Neutrophil (primary cell): ENCODE results near the gene SAP30BP.
"Not testable (repeated sequence)": the region's sequence is repeated elsewhere in the genome, so short reads cannot be mapped to it uniquely, and the experiment has no call there.

Experiments used
- H3K27ac ChIP-seq: fragments of 200-600 bp; sonication (generic); 2 replicates; pipeline ENCODE4 v1.5.1; 2016; ENCODE audit warnings: mild to moderate bottlenecking, moderate library complexity
- H3K27me3 ChIP-seq: fragments of 200-600 bp; sonication (generic); 2 replicates; pipeline ENCODE4 v1.6.0; 2016; ENCODE audit warnings: mild to moderate bottlenecking
- H3K36me3 ChIP-seq: fragments of 200-600 bp; sonication (generic); 2 replicates; pipeline ENCODE4 v1.5.1; 2017
- H3K4me1 ChIP-seq, 2 experiments: fragments of 200-600 bp in 1 of 2; sonication (generic) in 1 of 2; 1 replicate in 1 of 2; 2 replicates in 1 of 2; pipeline versions ENCODE4 v1.5.1 to v1.6.1; 2013 to 2016; ENCODE audit warnings: low read depth in 1 of 2, low read length in 1 of 2, mild to moderate bottlenecking in 1 of 2, moderate library complexity in 1 of 2; ENCODE audit not compliant: control insufficient read depth in 1 of 2, insufficient read depth in 1 of 2
- H3K4me3 ChIP-seq, 2 experiments: fragments of 200-600 bp in 1 of 2; sonication (generic) in 1 of 2; 1 replicate in 1 of 2; 2 replicates in 1 of 2; pipeline ENCODE4 v1.5.1; 2013 to 2016; ENCODE audit warnings: low read depth in 1 of 2, low read length in 1 of 2, mild to moderate bottlenecking in 1 of 2, moderate library complexity in 1 of 2
- H3K9me3 ChIP-seq: fragments of 200-600 bp; sonication (generic); 2 replicates; pipeline ENCODE4 v1.5.1; 2016
- TF ChIP-seq, protein P1 (sequence below): fragments of 200-600 bp; sonication (generic); IDR thresholded peaks from 2 replicates; pipeline ENCODE4 v1.5.1; 2016; ENCODE audit warnings: antibody characterized with exemption

The SAP30BP gene

GRCh38 chr17:75634754-75635609 lies 32.2 kb upstream of the SAP30BP start:
- H3K9me3 ChIP-seq, result no peaks in the 10 kb centered on the region
- H3K4me1 ChIP-seq, result peaks cover 4 to 13% of the 10 kb centered on the region in 2 experiments
- TF ChIP-seq, protein P1, sequence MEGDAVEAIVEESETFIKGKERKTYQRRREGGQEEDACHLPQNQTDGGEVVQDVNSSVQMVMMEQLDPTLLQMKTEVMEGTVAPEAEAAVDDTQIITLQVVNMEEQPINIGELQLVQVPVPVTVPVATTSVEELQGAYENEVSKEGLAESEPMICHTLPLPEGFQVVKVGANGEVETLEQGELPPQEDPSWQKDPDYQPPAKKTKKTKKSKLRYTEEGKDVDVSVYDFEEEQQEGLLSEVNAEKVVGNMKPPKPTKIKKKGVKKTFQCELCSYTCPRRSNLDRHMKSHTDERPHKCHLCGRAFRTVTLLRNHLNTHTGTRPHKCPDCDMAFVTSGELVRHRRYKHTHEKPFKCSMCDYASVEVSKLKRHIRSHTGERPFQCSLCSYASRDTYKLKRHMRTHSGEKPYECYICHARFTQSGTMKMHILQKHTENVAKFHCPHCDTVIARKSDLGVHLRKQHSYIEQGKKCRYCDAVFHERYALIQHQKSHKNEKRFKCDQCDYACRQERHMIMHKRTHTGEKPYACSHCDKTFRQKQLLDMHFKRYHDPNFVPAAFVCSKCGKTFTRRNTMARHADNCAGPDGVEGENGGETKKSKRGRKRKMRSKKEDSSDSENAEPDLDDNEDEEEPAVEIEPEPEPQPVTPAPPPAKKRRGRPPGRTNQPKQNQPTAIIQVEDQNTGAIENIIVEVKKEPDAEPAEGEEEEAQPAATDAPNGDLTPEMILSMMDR, result no peak
- peaks cover 13% of the 10 kb centered on the region for H3K36me3 ChIP-seq
- H3K27me3 ChIP-seq, result peaks cover 11% of the 10 kb centered on the region
- no peak overlapping the region for H3K27ac ChIP-seq
- H3K4me3 ChIP-seq, result no peak overlapping the region

DNA sequence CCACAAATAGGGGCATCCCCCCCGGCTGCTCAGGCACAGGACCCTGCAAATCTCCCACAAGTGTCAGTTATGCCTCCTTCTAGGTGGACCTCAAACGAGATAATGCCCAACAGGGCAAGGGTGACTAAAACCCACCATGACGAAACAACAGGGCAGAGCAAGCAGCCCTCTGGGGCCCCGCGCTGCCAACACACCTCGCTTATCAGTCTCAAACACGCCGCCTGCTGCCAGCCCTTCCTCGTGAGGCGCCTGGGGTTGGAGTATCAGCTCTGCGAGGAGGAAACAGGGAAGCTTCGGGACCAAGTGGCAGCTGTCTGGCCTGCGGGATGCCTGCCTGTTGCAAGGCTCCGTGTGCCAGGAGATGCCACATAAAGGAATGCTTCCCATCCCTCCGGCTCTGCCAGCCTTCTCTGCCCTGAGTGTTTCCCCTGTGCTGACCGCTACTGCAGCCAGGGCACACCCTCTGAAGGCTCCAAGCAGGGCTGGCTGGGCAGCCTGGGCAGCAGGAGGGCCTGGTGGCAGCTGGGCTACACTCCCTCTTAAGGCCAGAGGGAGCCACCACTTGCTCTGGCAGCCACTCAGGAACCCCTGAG lies 31.4 kb upstream of the SAP30BP start:
- TF ChIP-seq, protein P1, result no peak
- Histone ChIP-seq H3K27me3 (peaks cover 11% of the 10 kb centered on the region), H3K36me3 (peaks cover 6% of the 10 kb centered on the region), H3K9me3 (no peaks in the 10 kb centered on the region), H3K4me1 (peaks cover 4 to 13% of the 10 kb centered on the region in 2 experiments), H3K4me3 (no peak overlapping the region), H3K27ac (no peak overlapping the region)

GRCh38 chr17:75636381-75637142 lies 30.6 kb upstream of the SAP30BP start:
- Histone ChIP-seq H3K27me3 (peaks cover 11% of the 10 kb centered on the region), H3K4me1 (peaks cover 4 to 13% of the 10 kb centered on the region in 2 experiments), H3K4me3 (no peak overlapping the region), H3K36me3 (peaks cover 4% of the 10 kb centered on the region), H3K9me3 (no peaks in the 10 kb centered on the region), H3K27ac (no peak overlapping the region)
- TF ChIP-seq, protein P1, result no peak

DNA sequence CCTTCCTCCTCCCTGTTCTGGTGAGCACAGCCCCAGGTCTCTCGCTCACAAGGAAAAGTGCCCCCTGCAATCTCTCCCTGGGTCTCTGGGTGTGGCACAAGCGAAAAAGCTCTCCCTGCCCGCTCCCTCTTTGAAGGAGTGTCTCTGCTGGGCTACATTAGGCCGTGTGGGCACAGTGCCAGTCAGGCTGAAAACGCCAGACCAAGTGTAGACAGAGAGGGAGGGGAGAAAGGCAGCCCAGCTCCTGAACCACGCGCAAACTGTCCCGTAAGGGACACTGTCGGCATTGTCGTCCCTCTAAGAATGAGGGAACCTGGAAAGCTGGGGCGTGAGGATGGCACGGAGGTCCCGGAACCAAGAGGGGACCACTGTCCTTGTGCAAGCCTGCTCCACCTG lies 30.0 kb upstream of the SAP30BP start:
- H3K4me3 ChIP-seq, result no peak overlapping the region
- H3K9me3 ChIP-seq, result no peaks in the 10 kb centered on the region
- TF ChIP-seq, protein P1, result no peak
- peaks cover 11% of the 10 kb centered on the region for H3K27me3 ChIP-seq
- peaks cover 4 to 13% of the 10 kb centered on the region in 2 experiments for H3K4me1 ChIP-seq
- H3K27ac ChIP-seq, result no peak overlapping the region
- H3K36me3 ChIP-seq, result peaks cover 4% of the 10 kb centered on the region

GRCh38 chr17:75637551-75637950 lies 29.6 kb upstream of the SAP30BP start:
- TF ChIP-seq, protein P1, result no peak
- no peaks in the 10 kb centered on the region for H3K9me3 ChIP-seq
- H3K27me3 ChIP-seq, result peaks cover 11% of the 10 kb centered on the region
- H3K27ac ChIP-seq, result no peak overlapping the region
- H3K4me3 ChIP-seq, result no peak overlapping the region
- H3K4me1 ChIP-seq, result peaks cover 4 to 12% of the 10 kb centered on the region in 2 experiments
- H3K36me3 ChIP-seq, result peaks cover 4% of the 10 kb centered on the region

DNA sequence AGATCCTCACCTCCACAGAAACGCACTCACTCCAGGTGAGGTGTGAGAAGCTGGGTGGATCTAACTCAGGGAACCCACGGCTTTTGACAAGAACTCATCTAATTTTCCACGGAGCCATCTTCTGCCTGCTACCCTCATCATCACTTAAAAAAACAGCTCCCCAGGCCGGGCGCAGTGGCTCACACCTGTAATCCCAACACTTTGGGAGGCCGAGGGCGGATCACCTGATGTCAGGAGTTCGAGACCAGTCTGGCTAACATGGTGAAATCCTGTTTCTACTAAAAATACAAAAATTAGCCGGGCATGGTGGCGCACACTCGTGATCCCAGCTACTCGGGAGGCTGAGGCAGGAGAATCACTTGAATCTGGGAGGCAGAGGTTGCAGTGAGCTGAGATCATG lies 29.1 kb upstream of the SAP30BP start:
- peaks cover 11% of the 10 kb centered on the region for H3K27me3 ChIP-seq
- H3K4me3 ChIP-seq, H3K36me3 ChIP-seq, H3K27ac ChIP-seq, H3K9me3 ChIP-seq, H3K4me1 ChIP-seq: not testable (repeated sequence)
